ENCODE results near the gene IGLON5.

- TF ChIP-seq POLR2A (IDR thresholded peaks at IDR 0.05; ENCODE audit: low read depth, low read length), result no peak
- TF ChIP-seq POLR2AphosphoS5 (IDR thresholded peaks at IDR 0.05; ENCODE audit: low read depth, low read length), result no peak
Observed at GRCh38 chr19:51357952-51358351, 46.5 kb downstream of the IGLON5 start.

Data from GM12891 (cell line).